Measurements from ENCODE around the gene SLC4A4.

The SLC4A4 gene

DNA sequence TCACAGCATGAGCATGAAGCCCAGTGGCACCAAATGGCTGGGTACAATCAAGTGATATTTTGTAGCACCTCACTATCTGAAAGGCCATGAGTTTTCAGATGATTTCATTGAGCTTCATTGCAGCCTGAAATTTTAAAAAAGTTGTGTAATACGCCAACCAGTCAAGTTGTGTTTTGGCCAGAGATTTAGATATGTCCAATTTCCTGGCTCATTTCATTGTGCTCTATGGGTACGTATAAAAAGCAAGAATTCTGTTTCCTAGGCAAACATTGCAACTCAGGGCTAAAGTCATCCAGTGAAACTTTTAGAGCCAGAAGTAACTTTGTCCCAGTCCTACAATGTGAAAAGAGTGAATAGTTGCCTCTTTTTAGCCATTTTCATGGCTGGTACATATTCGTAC, 232.5 kb downstream of the SLC4A4 start:
- H3K27me3 ChIP-seq (ENCODE audit: insufficient read depth, low read depth, severe bottlenecking), result no peaks in the 10 kb centered on the region
- TF ChIP-seq, protein P1, sequence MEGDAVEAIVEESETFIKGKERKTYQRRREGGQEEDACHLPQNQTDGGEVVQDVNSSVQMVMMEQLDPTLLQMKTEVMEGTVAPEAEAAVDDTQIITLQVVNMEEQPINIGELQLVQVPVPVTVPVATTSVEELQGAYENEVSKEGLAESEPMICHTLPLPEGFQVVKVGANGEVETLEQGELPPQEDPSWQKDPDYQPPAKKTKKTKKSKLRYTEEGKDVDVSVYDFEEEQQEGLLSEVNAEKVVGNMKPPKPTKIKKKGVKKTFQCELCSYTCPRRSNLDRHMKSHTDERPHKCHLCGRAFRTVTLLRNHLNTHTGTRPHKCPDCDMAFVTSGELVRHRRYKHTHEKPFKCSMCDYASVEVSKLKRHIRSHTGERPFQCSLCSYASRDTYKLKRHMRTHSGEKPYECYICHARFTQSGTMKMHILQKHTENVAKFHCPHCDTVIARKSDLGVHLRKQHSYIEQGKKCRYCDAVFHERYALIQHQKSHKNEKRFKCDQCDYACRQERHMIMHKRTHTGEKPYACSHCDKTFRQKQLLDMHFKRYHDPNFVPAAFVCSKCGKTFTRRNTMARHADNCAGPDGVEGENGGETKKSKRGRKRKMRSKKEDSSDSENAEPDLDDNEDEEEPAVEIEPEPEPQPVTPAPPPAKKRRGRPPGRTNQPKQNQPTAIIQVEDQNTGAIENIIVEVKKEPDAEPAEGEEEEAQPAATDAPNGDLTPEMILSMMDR (IDR thresholded peaks at IDR 0.05; ENCODE audit: low read depth, low read length), result no peak
- no peak for DNase-seq
- H3K4me3 ChIP-seq (ENCODE audit: low read depth, low read length), result no peak overlapping the region
- H3K36me3 ChIP-seq, result no peaks in the 10 kb centered on the region
- H3K9me3 ChIP-seq (ENCODE audit: severe bottlenecking), result no peaks in the 10 kb centered on the region
- H3K27ac ChIP-seq, result no peak overlapping the region

- Histone ChIP-seq H3K27me3 (ENCODE audit: insufficient read depth, low read depth, severe bottlenecking) (no peaks in the 10 kb centered on the region), H3K9me3 (ENCODE audit: severe bottlenecking) (no peaks in the 10 kb centered on the region), H3K4me3 (ENCODE audit: low read depth, low read length) (no peak overlapping the region), H3K36me3 (no peaks in the 10 kb centered on the region), H3K27ac (no peak overlapping the region)
- TF ChIP-seq, protein P1 (IDR thresholded peaks at IDR 0.05; ENCODE audit: low read depth, low read length), result no peak
- no peak for DNase-seq
Measured at GRCh38 chr4:71583971-71584370, 245.2 kb downstream of the SLC4A4 start.

DNA sequence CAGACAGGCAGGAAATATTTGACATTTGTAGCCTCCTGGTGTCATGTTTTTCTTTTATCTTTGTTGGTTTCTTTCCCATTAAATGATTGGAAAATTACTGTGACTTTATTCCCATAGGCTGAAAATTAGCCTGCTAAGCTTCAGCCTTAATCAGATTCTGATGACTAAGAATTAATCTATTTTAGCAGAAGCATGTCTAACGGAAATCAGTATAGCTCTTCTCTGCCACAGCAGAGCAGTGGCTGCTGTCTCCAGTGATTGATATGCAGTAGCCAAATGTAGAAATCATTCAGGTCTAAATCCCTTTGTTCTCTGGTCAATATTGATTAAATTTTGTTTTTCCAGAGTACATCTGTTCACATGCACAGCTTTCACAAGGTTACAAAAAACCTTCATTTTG, 245.8 kb downstream of the SLC4A4 start:
- no peaks in the 10 kb centered on the region for H3K9me3 ChIP-seq (ENCODE audit: severe bottlenecking)
- no peaks in the 10 kb centered on the region for H3K36me3 ChIP-seq
- no peak for DNase-seq
- H3K4me3 ChIP-seq (ENCODE audit: low read depth, low read length), result no peak overlapping the region
- H3K27ac ChIP-seq, result no peak overlapping the region
- TF ChIP-seq, protein P1 (IDR thresholded peaks at IDR 0.05; ENCODE audit: low read depth, low read length), result no peak
- no peaks in the 10 kb centered on the region for H3K27me3 ChIP-seq (ENCODE audit: insufficient read depth, low read depth, severe bottlenecking)

- no peak for DNase-seq
- H3K36me3 ChIP-seq, result no peaks in the 10 kb centered on the region
- H3K27ac ChIP-seq, result no peak overlapping the region
- H3K9me3 ChIP-seq (ENCODE audit: severe bottlenecking), result no peaks in the 10 kb centered on the region
- no peaks in the 10 kb centered on the region for H3K27me3 ChIP-seq (ENCODE audit: insufficient read depth, low read depth, severe bottlenecking)
- TF ChIP-seq, protein P1 (IDR thresholded peaks at IDR 0.05; ENCODE audit: low read depth, low read length), result no peak
- no peak overlapping the region for H3K4me3 ChIP-seq (ENCODE audit: low read depth, low read length)
Measured at GRCh38 chr4:71586087-71586763, 247.4 kb downstream of the SLC4A4 start.

- no peak overlapping the region for H3K27ac ChIP-seq
- no peak overlapping the region for H3K4me3 ChIP-seq (ENCODE audit: low read depth, low read length)
- H3K9me3 ChIP-seq (ENCODE audit: severe bottlenecking), result no peaks in the 10 kb centered on the region
- TF ChIP-seq, protein P1 (IDR thresholded peaks at IDR 0.05; ENCODE audit: low read depth, low read length), result no peak
- no peaks in the 10 kb centered on the region for H3K27me3 ChIP-seq (ENCODE audit: insufficient read depth, low read depth, severe bottlenecking)
- DNase-seq, result no peak
- H3K36me3 ChIP-seq, result no peaks in the 10 kb centered on the region
Measured at GRCh38 chr4:71587995-71588394, 249.2 kb downstream of the SLC4A4 start.

DNA sequence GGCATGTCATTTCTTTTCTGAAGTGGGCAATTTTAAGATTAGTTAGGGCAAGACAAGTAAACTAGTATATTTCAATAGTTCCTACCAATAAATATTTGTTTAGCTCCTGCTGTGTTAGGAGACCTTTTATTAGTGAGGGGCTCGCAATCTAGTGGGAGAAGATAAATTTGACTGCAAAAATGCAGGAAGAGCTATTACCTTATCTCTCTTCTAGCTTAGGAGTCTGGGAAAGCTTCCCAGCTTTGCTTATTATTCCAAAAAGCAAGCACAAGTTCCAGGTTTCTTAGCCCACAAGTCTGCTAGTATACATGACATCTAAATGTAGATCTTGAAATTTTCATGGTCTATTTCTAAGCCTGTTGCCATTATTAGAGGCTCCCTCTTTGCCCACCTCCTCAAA, 254.0 kb downstream of the SLC4A4 start:
- Histone ChIP-seq H3K36me3 (no peaks in the 10 kb centered on the region), H3K9me3 (ENCODE audit: severe bottlenecking) (no peaks in the 10 kb centered on the region), H3K27ac (no peak overlapping the region), H3K4me3 (ENCODE audit: low read depth, low read length) (no peak overlapping the region), H3K27me3 (ENCODE audit: insufficient read depth, low read depth, severe bottlenecking) (no peaks in the 10 kb centered on the region)
- no peak for DNase-seq
- TF ChIP-seq, protein P1 (IDR thresholded peaks at IDR 0.05; ENCODE audit: low read depth, low read length), result no peak

Measured in WERI-Rb-1 (cell line).